ENCODE measurements around the gene NHLRC1.

Gene NHLRC1

GRCh38 chr6:18070486-18070885 lies 52.0 kb downstream of the NHLRC1 start:
- H3K27ac ChIP-seq = no peak overlapping the region
- H3K27me3 ChIP-seq = no peaks in the 10 kb centered on the region
- no peak overlapping the region for H3K4me3 ChIP-seq (ENCODE audit: low read depth in 1 of 2, low read length in 1 of 2)
- H3K4me1 ChIP-seq (ENCODE audit: control insufficient read depth in 1 of 2, insufficient read depth in 1 of 2, low read depth in 1 of 2, low read length in 1 of 2) = no peaks in the 10 kb centered on the region
- no peaks in the 10 kb centered on the region for H3K36me3 ChIP-seq
- TF ChIP-seq CTCF (IDR thresholded peaks at IDR 0.05) = no peak
- H3K9me3 ChIP-seq = no peaks in the 10 kb centered on the region
